Measurements from ENCODE around the gene CYP4F8. TPM values are rescaled to one million over a fixed set of nuclear protein-coding genes. Genes with fewer than 3 reads are reported as not detected.

CYP4F8 gene
- not detected in 2 replicates for total RNA-seq

DNA sequence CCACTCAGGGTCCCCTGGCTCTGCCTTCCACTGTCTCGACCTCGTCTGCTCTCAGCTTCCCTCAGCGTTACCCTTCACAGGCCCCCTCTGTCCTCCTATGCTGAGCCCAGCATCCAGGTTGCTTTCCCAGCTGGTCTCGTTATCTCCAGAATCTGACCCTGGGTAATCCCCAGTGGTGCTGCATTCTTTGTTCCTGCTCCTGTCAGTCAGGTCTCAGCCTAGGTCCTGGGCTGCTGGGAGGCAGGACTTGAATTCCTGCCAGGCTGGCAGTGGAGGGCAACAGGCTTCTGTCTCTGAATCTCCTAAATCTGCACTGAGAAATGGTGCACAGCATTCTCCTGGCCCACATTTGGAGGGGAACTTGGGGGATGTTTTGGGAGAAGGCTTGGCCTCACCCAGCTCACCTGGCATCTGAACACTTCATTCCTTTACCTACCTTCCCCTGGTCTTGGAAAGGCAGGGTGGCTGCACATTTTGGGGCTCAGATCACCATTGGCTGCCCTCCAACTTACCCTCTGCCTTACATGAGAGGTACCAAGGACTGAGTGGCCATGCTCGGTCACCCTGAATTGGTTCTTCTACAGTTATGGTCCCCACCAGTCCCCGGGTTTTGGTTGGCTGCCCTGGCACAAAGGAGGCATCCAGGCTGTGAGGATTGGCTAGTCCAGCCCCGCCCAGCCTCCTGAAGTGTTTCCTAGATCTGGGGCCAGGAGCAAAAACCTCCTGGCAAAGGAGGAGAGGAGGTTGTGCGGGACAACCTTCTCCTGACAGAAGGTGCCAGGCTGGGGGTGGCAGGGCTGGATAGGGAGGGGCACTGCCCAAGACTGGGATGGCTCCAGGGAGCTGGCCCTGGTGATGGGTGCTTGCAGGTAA lies at the start of gene CYP4F8:
CYP4F8 (plus strand) TSS at position 712 of the 873 bp plus-strand sequence. CDS start 399 bp downstream, outside the sequence.

GRCh38 chr19:15640294-15640903 lies 25.4 kb downstream of the CYP4F8 start, which contains the start of gene CYP4F3:
TSS of gene CYP4F3 (plus strand) at chr19:15640897. CDS start at chr19:15641416, 519 bp downstream.

GRCh38 chr19:15672580-15673175 lies 57.7 kb downstream of the CYP4F8 start, which contains the start of gene CYP4F12:
TSS of gene CYP4F12 (plus strand) at chr19:15673087. CDS start at chr19:15673530, 443 bp downstream.

Other genes with a start within 250 kb of the CYP4F8 start
- gene AKAP8, start 235.4 kb upstream of the CYP4F8 start, total RNA-seq = 17.0 and 17.7 TPM in 2 replicates
- gene AKAP8L, start 196.2 kb upstream of the CYP4F8 start, total RNA-seq = 60.5 and 66.3 TPM in 2 replicates
- 15.3 and 22.3 TPM in 2 replicates for gene WIZ, start 165.3 kb upstream of the CYP4F8 start, total RNA-seq
- gene RASAL3, start 150.7 kb upstream of the CYP4F8 start, total RNA-seq = 0.15 TPM in 1 of 2 replicates, not detected in the other
- gene PGLYRP2, start 135.7 kb upstream of the CYP4F8 start, total RNA-seq = not detected in 2 replicates
- not detected in 2 replicates for gene CYP4F22, start 106.7 kb upstream of the CYP4F8 start, total RNA-seq
- gene CYP4F3, start 25.7 kb downstream of the CYP4F8 start, total RNA-seq = not detected in 2 replicates
- gene CYP4F12, start 57.9 kb downstream of the CYP4F8 start, total RNA-seq = not detected in 2 replicates
- gene OR10H2, start 112.8 kb downstream of the CYP4F8 start, total RNA-seq = not detected in 2 replicates
- not detected in 2 replicates for gene OR10H3, start 122.8 kb downstream of the CYP4F8 start, total RNA-seq
- not detected in 2 replicates for gene OR10H5, start 172.4 kb downstream of the CYP4F8 start, total RNA-seq
- gene OR10H1, start 200.4 kb downstream of the CYP4F8 start, total RNA-seq = under 0.01 TPM in 1 of 2 replicates, not detected in the other